Measurements from ENCODE around the gene GPSM3.
A peak's percentile ranks its signal among the peaks of the same experiment; 100 is the strongest.

Gene GPSM3

GRCh38 chr6:32203426-32204267 lies 11.2 kb upstream of the GPSM3 start (continued):
- TF ChIP-seq ZBTB8A (tag by site-specific recombination; IDR thresholded peaks at IDR 0.05): 0 out of 2 replicates have a peak, but pooled peaks have one; percentile 24
- no peak for TF ChIP-seq ZNF133 (tag by site-specific recombination; IDR thresholded peaks at IDR 0.05)
- TF ChIP-seq ZNF521 (tag by site-specific recombination; IDR thresholded peaks at IDR 0.05): no peak
- peak; percentile 68 for TF ChIP-seq ZBTB17 (tag by site-specific recombination; IDR thresholded peaks at IDR 0.05)
- no peak for TF ChIP-seq ZNF175 (tag by site-specific recombination; IDR thresholded peaks at IDR 0.05)
- TF ChIP-seq ZNF777 (tag by site-specific recombination; IDR thresholded peaks at IDR 0.05; ENCODE audit: borderline replicate concordance): no peak

GRCh38 chr6:32202186-32202585 lies 9.7 kb upstream of the GPSM3 start:
- CTCF ChIA-PET: interaction anchor here (1.6 to 1.9 kb wide), 2 partner anchors 52 to 83 kb away, joined by 7 to 9 read pairs; no protein-coding TSS in a partner anchor
- H3K9me3 ChIP-seq (ENCODE audit: control insufficient read depth, insufficient read depth, low read depth, low read length): no peaks in the 10 kb centered on the region
- POLR2A ChIA-PET: interaction anchor here (1.7 kb wide), 1 partner anchor 12 kb away, joined by 6 read pairs; the partner anchor contains the start of gene PBX2
- no peak overlapping the region for H3K27ac ChIP-seq (ENCODE audit: extremely low read depth, low read depth, low read length)
- TF ChIP-seq ZBTB11 (tag by site-specific recombination; conservative IDR thresholded peaks at IDR 0.05; ENCODE audit: low read depth) (no peak), PBX3 (CRISPR knock-in tag; IDR thresholded peaks at IDR 0.05) (0 out of 2 replicates have a peak, but pooled peaks have one; percentile 36), ZIC2 (tag by site-specific recombination; IDR thresholded peaks at IDR 0.05) (peak; percentile 12; the same call in 1 of the 2 replicates), ZNF785 (tag by site-specific recombination; IDR thresholded peaks at IDR 0.05) (no peak)
- no peak overlapping the region for H3K4me3 ChIP-seq (ENCODE audit: low read depth, low read length)
- H3K4me1 ChIP-seq (ENCODE audit: control insufficient read depth, insufficient read depth, low read length): peaks cover 6% of the 10 kb centered on the region; the same call in 1 of the 2 replicates
- H3K36me3 ChIP-seq (ENCODE audit: control insufficient read depth in 2 of 2, insufficient read depth in 1 of 2, low read length in 2 of 2): no peaks in the 10 kb centered on the region

- POLR2A ChIA-PET: no interaction called here
- Histone ChIP-seq H3K27ac (ENCODE audit: extremely low read depth, low read depth, low read length) (no peak overlapping the region), H3K9me3 (ENCODE audit: control insufficient read depth, insufficient read depth, low read depth, low read length) (no peaks in the 10 kb centered on the region), H3K4me3 (ENCODE audit: low read depth, low read length) (no peak overlapping the region), H3K4me1 (ENCODE audit: control insufficient read depth, insufficient read depth, low read length) (peaks cover 6% of the 10 kb centered on the region; the same call in 1 of the 2 replicates), H3K36me3 (ENCODE audit: control insufficient read depth in 2 of 2, insufficient read depth in 1 of 2, low read length in 2 of 2) (no peaks in the 10 kb centered on the region)
- CTCF ChIA-PET: no interaction called here
- no peak for TF ChIP-seq ZBTB11 (tag by site-specific recombination; conservative IDR thresholded peaks at IDR 0.05; ENCODE audit: low read depth)
- TF ChIP-seq ZBTB10 (tag by site-specific recombination; IDR thresholded peaks at IDR 0.05): no peak
- no peak for TF ChIP-seq OVOL3 (tag by site-specific recombination; IDR thresholded peaks at IDR 0.05)
- TF ChIP-seq ZNF792 (tag by site-specific recombination; IDR thresholded peaks at IDR 0.05): no peak
- TF ChIP-seq ZNF654 (tag by site-specific recombination; IDR thresholded peaks at IDR 0.05; ENCODE audit: low read depth): no peak
- no peak for TF ChIP-seq ZNF529 (tag by site-specific recombination; IDR thresholded peaks at IDR 0.05; ENCODE audit: insufficient replicate concordance)
- no peak for TF ChIP-seq KLF7 (tag by site-specific recombination; IDR thresholded peaks at IDR 0.05; ENCODE audit: borderline replicate concordance)
- no peak for TF ChIP-seq PRDM1 (tag by site-specific recombination; IDR thresholded peaks at IDR 0.05)
- TF ChIP-seq GLIS1 (tag by site-specific recombination; IDR thresholded peaks at IDR 0.05): no peak
- no peak for TF ChIP-seq ZNF561 (tag by site-specific recombination; IDR thresholded peaks at IDR 0.05; ENCODE audit: borderline replicate concordance)
- TF ChIP-seq KLF16 (tag by site-specific recombination; IDR thresholded peaks at IDR 0.05): no peak
Measured at GRCh38 chr6:32200711-32201475, 8.4 kb upstream of the GPSM3 start.
